B cell (primary cell): ENCODE results near the gene LRRC4. TPM values are rescaled to one million over a fixed set of nuclear protein-coding genes. Genes with fewer than 3 reads are reported as not detected.

Experiments
- ATAC-seq: fragments of 200-7000 bp; cut with Tn5 transposase; one replicate; pipeline ENCODE4 v1.10.0; 2021; ENCODE audit warnings: low read depth, mild to moderate bottlenecking, moderate number of reproducible peaks, moderate library complexity
- CTCF ChIA-PET: fragments of 350-600 bp; sonication (Branson Sonifier 250); formaldehyde crosslinking; loops from one replicate; lab custom pipeline; 2021; ENCODE audit warnings: antibody characterized with exemption, inconsistent platforms; lab: Charles Lee
- POLR2A ChIA-PET: fragments of 350-600 bp; sonication (Branson Sonifier 250); formaldehyde crosslinking; loops from one replicate; lab custom pipeline; 2021; ENCODE audit warnings: antibody characterized with exemption; lab: Charles Lee
- DNase-seq: peaks from one replicate; pipeline ENCODE4 v3.0.0; 2013
- H2AFZ ChIP-seq: 2 replicates; pipeline ENCODE4 v1.6.1; 2012; ENCODE audit warnings: mild to moderate bottlenecking, low read depth, low read length; ENCODE audit not compliant: insufficient read depth, poor library complexity, severe bottlenecking
- H3K27ac ChIP-seq, 2 donors: 1 replicate in 1 of 2; 2 replicates in 1 of 2; pipeline ENCODE4 v1.5.1; 2012 to 2013; ENCODE audit warnings: low read length in 2 of 2, mild to moderate bottlenecking in 2 of 2, moderate library complexity in 1 of 2
- H3K27me3 ChIP-seq, 4 experiments: fragments of 200-600 bp in 1 of 4; sonication (generic) in 1 of 4; replicated peaks in 1 of 4; 1 replicate in 2 of 4; 2 replicates in 2 of 4; pipeline versions ENCODE4 v1.6.1 to v1.7.0; 2013 to 2016; ENCODE audit warnings: low read length in 3 of 4, mild to moderate bottlenecking in 2 of 4, mixed read lengths in 1 of 4, moderate library complexity in 1 of 4; ENCODE audit not compliant: insufficient read depth in 4 of 4, control insufficient read depth in 3 of 4; ENCODE audit errors: control extremely low read depth in 1 of 4
- H3K36me3 ChIP-seq, 2 experiments: replicated peaks in 1 of 2; 1 replicate in 1 of 2; 2 replicates in 1 of 2; pipeline versions ENCODE4 v1.6.1 to v1.7.1; 2013; ENCODE audit warnings: low read length in 1 of 2; ENCODE audit not compliant: insufficient read depth in 2 of 2, control insufficient read depth in 1 of 2; ENCODE audit errors: control extremely low read depth in 1 of 2, extremely low read depth in 1 of 2
- H3K4me1 ChIP-seq, 2 donors: fragments of 200-600 bp in 1 of 2; sonication (generic) in 1 of 2; 1 replicate in 1 of 2; 2 replicates in 1 of 2; pipeline versions ENCODE4 v1.5.1 to v1.6.1; 2013 to 2017; ENCODE audit warnings: low read length in 2 of 2; ENCODE audit not compliant: control insufficient read depth in 2 of 2, insufficient read depth in 2 of 2
- H3K4me2 ChIP-seq: replicated peaks from 2 replicates; pipeline ENCODE3; 2012; ENCODE audit warnings: mild to moderate bottlenecking, low read depth, low read length; ENCODE audit not compliant: poor library complexity, severe bottlenecking
- H3K4me3 ChIP-seq, 5 experiments: fragments of 200-600 bp in 1 of 5; sonication (generic) in 1 of 5; 1 replicate in 3 of 5; 2 replicates in 2 of 5; pipeline versions ENCODE4 v1.5.1 to v1.7.0; 2011 to 2016; ENCODE audit warnings: low read length in 4 of 5, mild to moderate bottlenecking in 4 of 5, low read depth in 2 of 5, control low read depth in 1 of 5, moderate library complexity in 1 of 5; ENCODE audit not compliant: insufficient read depth in 1 of 5; ENCODE audit errors: control extremely low read depth in 1 of 5, extremely low read depth in 1 of 5
- H3K79me2 ChIP-seq: fragments of 200-600 bp; sonication (generic); one replicate; pipeline ENCODE4 v1.6.0; 2016; ENCODE audit warnings: low read length; ENCODE audit not compliant: control insufficient read depth, insufficient read depth
- H3K9ac ChIP-seq: fragments of 200-600 bp; sonication (generic); 2 replicates; pipeline ENCODE4 v1.6.1; 2017; ENCODE audit warnings: mild to moderate bottlenecking, low read length, moderate library complexity
- H3K9me3 ChIP-seq, 3 donors: one replicate each; pipeline versions ENCODE4 v1.6.1 to v1.7.1; 2013; ENCODE audit warnings: low read length in 2 of 3; ENCODE audit not compliant: control insufficient read depth in 2 of 3, insufficient read depth in 1 of 3; ENCODE audit errors: control extremely low read depth in 1 of 3
- H4K20me1 ChIP-seq: 2 replicates; pipeline ENCODE4 v1.6.0; 2012; ENCODE audit warnings: mild to moderate bottlenecking, low read length; ENCODE audit not compliant: insufficient read depth, control insufficient read depth, poor library complexity, severe bottlenecking
- H3K27ac Mint-ChIP-seq: one replicate; pipeline ENCODE4 v1.8.0; 2021; ENCODE audit warnings: mixed read lengths
- H3K27me3 Mint-ChIP-seq: one replicate; pipeline ENCODE4 v1.8.0; 2021; ENCODE audit warnings: mixed read lengths
- H3K4me1 Mint-ChIP-seq: one replicate; pipeline ENCODE4 v1.8.0; 2021; ENCODE audit warnings: mixed read lengths
- H3K4me3 Mint-ChIP-seq: one replicate; pipeline ENCODE4 v1.8.0; 2021; ENCODE audit warnings: mixed read lengths
- H3K9me3 Mint-ChIP-seq: one replicate; pipeline ENCODE4 v1.8.0; 2022; ENCODE audit warnings: mixed read lengths; ENCODE audit not compliant: insufficient read depth
- CTCF ChIP-seq: fragments of 200-600 bp; IDR thresholded peaks from one replicate; pipeline ENCODE4 v1.8.0; 2022; ENCODE audit warnings: antibody characterized with exemption, mild to moderate bottlenecking
- EZH2 ChIP-seq: IDR thresholded peaks from 2 replicates; pipeline ENCODE4 v1.6.1; 2012; ENCODE audit warnings: borderline replicate concordance, low read depth, mild to moderate bottlenecking, moderate library complexity, low read length; ENCODE audit not compliant: insufficient read depth, poor library complexity, severe bottlenecking
- WGBS: methylation state at CpG from one replicate; pipeline ENCODE4 v1.1.5; 2013; ENCODE audit warnings: missing lambda C conversion rate; ENCODE audit not compliant: insufficient coverage; 5-methylcytosine and 5-hydroxymethylcytosine counted together
- intact Hi-C: fragments of 100-400 bp; cut with micrococcal nuclease; formaldehyde crosslinking; loops from one replicate; pipeline ENCODE4 v1.10.0; 2022
- polyA plus RNA-seq: library from polyadenylated mRNA; depleted of rRNA; stranded (reverse); fragments of >200 nt; gene quantifications from 2 replicates; pipeline ENCODE4 v1.2.3, GENCODE V29; 2012
- total RNA-seq, 2 donors: library from RNA; stranded (reverse); fragments of 120-200 nt in 1 of 2; gene quantifications; 1 replicate in 1 of 2; 2 replicates in 1 of 2; pipeline versions ENCODE4 v1.2.3 to v1.2.4, GENCODE V29; 2013 to 2022

The LRRC4 gene
- total and polyA plus RNA-seq, 2 donors (not counting 1 experiment from before 2014, with no cell fraction given): 0.98 to 1.2 TPM

- H3K9me3 ChIP-seq: no peaks in the 10 kb centered on the region
- DNase-seq (no peak), ATAC-seq (no peak)
- peaks cover 5% of the 10 kb centered on the region for H4K20me1 ChIP-seq
- POLR2A ChIA-PET: no interaction called here
- no peaks in the 10 kb centered on the region for H3K27me3 ChIP-seq
- Mint-ChIP-seq H3K27ac (no peak overlapping the region), H3K4me3 (no peak overlapping the region), H3K4me1 (peaks cover 19% of the 10 kb centered on the region), H3K27me3 (no peaks in the 10 kb centered on the region), H3K9me3 (no peaks in the 10 kb centered on the region)
- H2AFZ ChIP-seq: no peak overlapping the region
- CTCF ChIA-PET: no interaction called here
- peaks cover 0 to 7% of the 10 kb centered on the region in 2 donors for H3K4me1 ChIP-seq
- no peak for TF ChIP-seq CTCF
- H3K27ac ChIP-seq: no peak overlapping the region
- H3K9ac ChIP-seq: no peak overlapping the region
- H3K79me2 ChIP-seq: peaks cover 13% of the 10 kb centered on the region
- H3K4me2 ChIP-seq: no peak overlapping the region
- peaks cover 0 to 10% of the 10 kb centered on the region in 2 experiments for H3K36me3 ChIP-seq
- no peak overlapping the region for H3K4me3 ChIP-seq
- intact Hi-C loops: no loop called here
These were observed 21.8 kb upstream of the LRRC4 start for GRCh38 chr7:128053023-128053422.

GRCh38 chr7:128052404-128052803 lies 21.2 kb upstream of the LRRC4 start:
- H3K27me3 Mint-ChIP-seq: no peaks in the 10 kb centered on the region
- DNase-seq (no peak), ATAC-seq (no peak)
- peaks cover 0 to 7% of the 10 kb centered on the region in 2 donors for H3K4me1 ChIP-seq
- no peak overlapping the region for H3K27ac Mint-ChIP-seq
- ChIA-PET CTCF (no interaction called here), POLR2A (no interaction called here)
- no peak overlapping the region for H3K4me3 ChIP-seq
- H3K4me3 Mint-ChIP-seq: no peak overlapping the region
- peaks cover 5% of the 10 kb centered on the region for H4K20me1 ChIP-seq
- H3K9me3 ChIP-seq: no peaks in the 10 kb centered on the region
- H2AFZ ChIP-seq: no peak overlapping the region
- H3K36me3 ChIP-seq: peaks cover 0 to 10% of the 10 kb centered on the region in 2 experiments
- H3K27ac ChIP-seq: no peak overlapping the region
- WGBS: 99% methylated on average over 7 of the region's 9 CpGs
- no peaks in the 10 kb centered on the region for H3K9me3 Mint-ChIP-seq
- no peaks in the 10 kb centered on the region for H3K27me3 ChIP-seq
- no peak overlapping the region for H3K4me2 ChIP-seq
- TF ChIP-seq CTCF: no peak
- TF ChIP-seq EZH2: no peak
- H3K79me2 ChIP-seq: peaks cover 13% of the 10 kb centered on the region
- peaks cover 16% of the 10 kb centered on the region for H3K4me1 Mint-ChIP-seq
- intact Hi-C loops: no loop called here
- no peak overlapping the region for H3K9ac ChIP-seq
